GM12873 (cell line): ENCODE measurements around the gene GGTA1.

Experiments
- CTCF ChIP-seq: IDR thresholded peaks from 2 replicates; pipeline ENCODE4 v1.5.1; 2012; ENCODE audit warnings: low read depth, mild to moderate bottlenecking, moderate library complexity, low read length, control low read depth; ENCODE audit not compliant: insufficient read depth; ENCODE audit errors: missing control alignments

The GGTA1 gene

GRCh38 chr9:121427899-121428298 lies 71.7 kb downstream of the GGTA1 start:
- TF ChIP-seq CTCF: no peak

- no peak for TF ChIP-seq CTCF
These were observed 75.6 kb downstream of the GGTA1 start for GRCh38 chr9:121424024-121424432.

- no peak for TF ChIP-seq CTCF
These were observed 87.7 kb downstream of the GGTA1 start for GRCh38 chr9:121411993-121412392.

- TF ChIP-seq CTCF: no peak
These were observed 93.7 kb downstream of the GGTA1 start for GRCh38 chr9:121405899-121406298.
